Astrocyte (in vitro differentiated cells and primary cell): ENCODE measurements around the gene ANKS1A. TPM values are rescaled to one million over a fixed set of nuclear protein-coding genes. Genes with fewer than 3 reads are reported as not detected.

ENCODE experiments used
- DNase-seq: peaks from one replicate; pipeline ENCODE4 v3.0.0-alpha.2; 2010; ENCODE audit warnings: low read depth
- FAIRE-seq: peaks from 2 replicates; lab custom pipeline; 2011; peaks lifted over from hg19 to GRCh38; lab: Jason Lieb, UNC
- H2AFZ ChIP-seq: 2 replicates; pipeline ENCODE4 v1.6.0; 2012; ENCODE audit warnings: low read depth, low read length, inconsistent platforms
- H3K27ac ChIP-seq: 2 replicates; pipeline ENCODE4 v1.5.1; 2011; ENCODE audit warnings: low read depth, low read length, inconsistent platforms
- H3K27me3 ChIP-seq: 2 replicates; pipeline ENCODE4 v1.6.0; 2011; ENCODE audit warnings: low read length, inconsistent platforms; ENCODE audit not compliant: insufficient read depth
- H3K36me3 ChIP-seq: 2 replicates; pipeline ENCODE4 v1.5.1; 2011; ENCODE audit warnings: low read length, inconsistent platforms; ENCODE audit not compliant: insufficient read depth
- H3K4me1 ChIP-seq: 2 replicates; pipeline ENCODE4 v1.5.1; 2011; ENCODE audit warnings: low read length, inconsistent platforms; ENCODE audit not compliant: insufficient read depth
- H3K4me2 ChIP-seq: 2 replicates; pipeline ENCODE4 v1.6.0; 2012; ENCODE audit warnings: low read length, inconsistent platforms
- H3K4me3 ChIP-seq: 2 replicates; pipeline ENCODE4 v1.5.1; 2011; ENCODE audit warnings: low read depth, mild to moderate bottlenecking, low read length, inconsistent platforms; ENCODE audit not compliant: insufficient read depth
- H3K79me2 ChIP-seq: 2 replicates; pipeline ENCODE4 v1.6.0; 2012; ENCODE audit warnings: mild to moderate bottlenecking, low read length, inconsistent platforms; ENCODE audit not compliant: insufficient read depth
- H3K9ac ChIP-seq: 2 replicates; pipeline ENCODE4 v1.6.0; 2012; ENCODE audit warnings: mild to moderate bottlenecking, low read length, inconsistent platforms
- H3K9me3 ChIP-seq: 2 replicates; pipeline ENCODE4 v1.5.1; 2012; ENCODE audit warnings: low read depth, mild to moderate bottlenecking, low read length, inconsistent platforms; ENCODE audit not compliant: insufficient read depth
- H4K20me1 ChIP-seq: 2 replicates; pipeline ENCODE4 v1.6.0; 2012; ENCODE audit warnings: low read length, inconsistent platforms; ENCODE audit not compliant: insufficient read depth
- H3K27ac Mint-ChIP-seq: one replicate; pipeline ENCODE4 v1.8.0; 2021; ENCODE audit warnings: mild to moderate bottlenecking, mixed read lengths; ENCODE audit not compliant: unreplicated experiment
- H3K27me3 Mint-ChIP-seq: one replicate; pipeline ENCODE4 v1.8.0; 2021; ENCODE audit warnings: low read depth, mixed read lengths; ENCODE audit not compliant: unreplicated experiment
- H3K36me3 Mint-ChIP-seq: one replicate; pipeline ENCODE4 v1.8.0; 2021; ENCODE audit warnings: low read depth, mixed read lengths; ENCODE audit not compliant: unreplicated experiment
- H3K4me1 Mint-ChIP-seq: one replicate; pipeline ENCODE4 v1.8.0; 2021; ENCODE audit warnings: low read depth, mixed read lengths; ENCODE audit not compliant: unreplicated experiment
- H3K4me3 Mint-ChIP-seq: one replicate; pipeline ENCODE4 v1.8.0; 2021; ENCODE audit warnings: mild to moderate bottlenecking, moderate library complexity, mixed read lengths; ENCODE audit not compliant: unreplicated experiment
- H3K9me3 Mint-ChIP-seq: one replicate; pipeline ENCODE4 v1.8.0; 2021; ENCODE audit warnings: mild to moderate bottlenecking, mixed read lengths; ENCODE audit not compliant: unreplicated experiment
- CTCF ChIP-seq: IDR thresholded peaks from 2 replicates; pipeline ENCODE4 v1.5.1; 2011; ENCODE audit warnings: low read depth, mild to moderate bottlenecking, inconsistent platforms, low read length, moderate library complexity; ENCODE audit not compliant: insufficient read depth
- EZH2 ChIP-seq: IDR thresholded peaks from 2 replicates; pipeline ENCODE4 v1.6.1; 2012; ENCODE audit warnings: mild to moderate bottlenecking, low read length, inconsistent platforms; ENCODE audit not compliant: insufficient read depth
- total RNA-seq: library from RNA; stranded (reverse); gene quantifications from 2 replicates; pipeline ENCODE4 v1.2.1, GENCODE V29; 2021

The ANKS1A gene
- total RNA-seq, 1 donor from 2014 or later, result 18.0 TPM

- no peak for FAIRE-seq
- TF ChIP-seq EZH2 (no peak), CTCF (no peak)
- no peak overlapping the region for H3K4me3 Mint-ChIP-seq
Measured at GRCh38 chr6:34955442-34955841, 66.4 kb downstream of the ANKS1A start.

GRCh38 chr6:34957231-34957783, 68.3 kb downstream of the ANKS1A start:
- no peak overlapping the region for H3K27ac Mint-ChIP-seq
- Histone ChIP-seq H3K4me2 (no peak overlapping the region), H3K4me3 (no peak overlapping the region), H3K9ac (no peak overlapping the region), H3K27ac (no peak overlapping the region), H3K4me1 (peaks cover 19% of the 10 kb centered on the region), H4K20me1 (peaks cover 5% of the 10 kb centered on the region), H3K27me3 (no peaks in the 10 kb centered on the region), H3K9me3 (no peaks in the 10 kb centered on the region), H3K36me3 (no peaks in the 10 kb centered on the region), H3K79me2 (no peaks in the 10 kb centered on the region), H2AFZ (no peak overlapping the region)
- no peak overlapping the region for H3K4me3 Mint-ChIP-seq
- H3K27me3 Mint-ChIP-seq, result no peaks in the 10 kb centered on the region
- FAIRE-seq, result no peak
- no peaks in the 10 kb centered on the region for H3K9me3 Mint-ChIP-seq
- TF ChIP-seq CTCF (no peak), EZH2 (no peak)
- no peaks in the 10 kb centered on the region for H3K36me3 Mint-ChIP-seq
- H3K4me1 Mint-ChIP-seq, result peaks cover 17% of the 10 kb centered on the region
- DNase-seq, result no peak

More at GRCh38 chr6:34955442-34955841, 66.4 kb downstream of the ANKS1A start:
- Histone ChIP-seq H3K4me1 (peaks cover 19% of the 10 kb centered on the region), H3K79me2 (no peaks in the 10 kb centered on the region), H3K27me3 (no peaks in the 10 kb centered on the region), H3K9me3 (no peaks in the 10 kb centered on the region), H3K27ac (no peak overlapping the region), H2AFZ (no peak overlapping the region), H3K36me3 (no peaks in the 10 kb centered on the region), H3K4me3 (no peak overlapping the region), H3K4me2 (peak overlapping the region; percentile 45), H4K20me1 (peaks cover 7% of the 10 kb centered on the region), H3K9ac (no peak overlapping the region)
- H3K27ac Mint-ChIP-seq, result no peak overlapping the region
- no peak for DNase-seq
- no peaks in the 10 kb centered on the region for H3K27me3 Mint-ChIP-seq
- H3K36me3 Mint-ChIP-seq, result peaks cover 3% of the 10 kb centered on the region
- H3K4me1 Mint-ChIP-seq, result peaks cover 17% of the 10 kb centered on the region
- H3K9me3 Mint-ChIP-seq, result no peaks in the 10 kb centered on the region

- H2AFZ ChIP-seq, result no peak overlapping the region
- no peak for DNase-seq
- H4K20me1 ChIP-seq, result peaks cover 5% of the 10 kb centered on the region
- Mint-ChIP-seq H3K27ac (no peak overlapping the region), H3K36me3 (no peaks in the 10 kb centered on the region), H3K4me3 (no peak overlapping the region), H3K9me3 (no peaks in the 10 kb centered on the region), H3K4me1 (peaks cover 10% of the 10 kb centered on the region), H3K27me3 (no peaks in the 10 kb centered on the region)
- no peaks in the 10 kb centered on the region for H3K27me3 ChIP-seq
- no peak overlapping the region for H3K4me2 ChIP-seq
- TF ChIP-seq EZH2, result no peak
- TF ChIP-seq CTCF, result no peak
- no peak for FAIRE-seq
- no peaks in the 10 kb centered on the region for H3K9me3 ChIP-seq
- no peaks in the 10 kb centered on the region for H3K79me2 ChIP-seq
- H3K4me1 ChIP-seq, result peaks cover 13% of the 10 kb centered on the region
- H3K9ac ChIP-seq, result no peak overlapping the region
- H3K4me3 ChIP-seq, result no peak overlapping the region
- H3K27ac ChIP-seq, result no peak overlapping the region
- no peaks in the 10 kb centered on the region for H3K36me3 ChIP-seq
Measured at GRCh38 chr6:34958734-34959133, 69.7 kb downstream of the ANKS1A start.
